AG04450 (cell line): Measurements from ENCODE around the gene NNAT. TPM values are rescaled to one million over a fixed set of nuclear protein-coding genes. Genes with fewer than 3 reads are reported as not detected.

Experiments used
- CTCF ChIA-PET: fragments of 300-600, 350-600 bp; formaldehyde crosslinking; extraction: SDS; loops from one replicate; lab custom pipeline; 2022; ENCODE audit warnings: antibody characterized with exemption, inconsistent platforms; lab: Charles Lee
- POLR2A ChIA-PET: fragments of 350-600 bp; formaldehyde crosslinking; extraction: SDS; loops from one replicate; lab custom pipeline; 2021; ENCODE audit warnings: antibody characterized with exemption, inconsistent platforms; lab: Yijun Ruan, JAX
- DNase-seq: peaks from one replicate; pipeline ENCODE4 v3.0.0-alpha.2; 2011; ENCODE audit warnings: low read depth, low spot score
- H3K27ac ChIP-seq: one replicate; pipeline ENCODE4 v1.5.1; 2012; ENCODE audit warnings: low read depth, low read length, control low read depth
- H3K27me3 ChIP-seq: one replicate; pipeline ENCODE4 v1.6.0; 2012; ENCODE audit warnings: low read length; ENCODE audit not compliant: control insufficient read depth, insufficient read depth
- H3K4me3 ChIP-seq: 2 replicates; pipeline ENCODE4 v1.5.1; 2011; ENCODE audit warnings: mild to moderate bottlenecking, low read depth, low read length, control low read depth
- H3K9me3 ChIP-seq: 2 replicates; pipeline ENCODE4 v1.5.1; 2012; ENCODE audit warnings: low read length; ENCODE audit not compliant: control insufficient read depth, insufficient read depth
- CTCF ChIP-seq: IDR thresholded peaks from 2 replicates; pipeline ENCODE4 v1.5.1; 2011; ENCODE audit warnings: low read depth, low read length, control low read depth, inconsistent platforms
- polyA plus RNA-seq: library from polyadenylated mRNA; depleted of rRNA; stranded (reverse); fragments of >200 nt; gene quantifications from 2 replicates; pipeline ENCODE4 v1.2.3, GENCODE V29; 2011

The NNAT gene
- polyA plus RNA-seq, 1 experiment = 54.0 TPM

DNA sequence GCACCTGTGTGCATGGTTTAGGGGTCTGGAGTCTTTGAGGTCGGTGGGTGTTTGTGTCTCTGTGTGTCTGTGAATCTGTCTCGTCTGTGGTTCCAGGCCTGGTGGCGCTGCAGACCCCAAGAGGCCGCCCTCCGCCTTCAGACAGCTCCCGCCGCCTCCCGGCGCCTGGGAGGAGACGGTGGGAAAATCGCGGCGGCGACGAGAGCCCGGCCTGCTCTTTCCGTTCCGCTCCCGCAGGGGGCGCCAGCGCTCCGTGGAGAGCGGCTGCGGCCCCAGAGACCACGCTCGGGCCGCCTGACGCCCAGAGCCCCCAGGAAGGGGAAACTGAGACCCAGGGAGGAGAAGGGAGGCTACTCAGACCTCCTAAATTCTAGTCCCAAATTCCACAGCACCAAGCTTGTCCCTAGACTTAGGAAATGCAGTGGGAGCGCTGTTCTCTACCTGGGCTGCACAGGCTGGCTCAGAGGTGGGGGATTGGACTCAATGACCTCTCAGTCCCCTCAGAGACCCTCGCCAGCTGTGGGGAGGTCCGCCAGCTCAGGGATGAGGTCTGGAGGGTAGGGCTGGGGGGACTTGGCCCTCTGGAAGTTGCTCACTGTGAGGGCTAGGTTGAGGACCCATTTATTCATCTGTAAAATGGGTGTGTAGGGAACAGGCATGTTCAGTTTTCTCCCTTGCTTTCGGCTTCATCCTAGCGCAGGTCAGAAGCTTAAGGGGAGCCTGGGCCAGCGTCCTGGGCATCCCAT, 43.5 kb downstream of the NNAT start:
- H3K27ac ChIP-seq = no peak overlapping the region
- POLR2A ChIA-PET = no interaction called here
- H3K27me3 ChIP-seq = peaks cover 53% of the 10 kb centered on the region
- TF ChIP-seq CTCF = peak; percentile 90
- H3K9me3 ChIP-seq = no peaks in the 10 kb centered on the region
- DNase-seq = no peak
- H3K4me3 ChIP-seq = no peak overlapping the region
- CTCF ChIA-PET = interaction anchor here (0.5 to 2.9 kb wide), 46 partner anchors 8 to 848 kb away, joined by 3 to 46 read pairs (median 4); partner anchors contain the start of gene CTNNBL1

DNA sequence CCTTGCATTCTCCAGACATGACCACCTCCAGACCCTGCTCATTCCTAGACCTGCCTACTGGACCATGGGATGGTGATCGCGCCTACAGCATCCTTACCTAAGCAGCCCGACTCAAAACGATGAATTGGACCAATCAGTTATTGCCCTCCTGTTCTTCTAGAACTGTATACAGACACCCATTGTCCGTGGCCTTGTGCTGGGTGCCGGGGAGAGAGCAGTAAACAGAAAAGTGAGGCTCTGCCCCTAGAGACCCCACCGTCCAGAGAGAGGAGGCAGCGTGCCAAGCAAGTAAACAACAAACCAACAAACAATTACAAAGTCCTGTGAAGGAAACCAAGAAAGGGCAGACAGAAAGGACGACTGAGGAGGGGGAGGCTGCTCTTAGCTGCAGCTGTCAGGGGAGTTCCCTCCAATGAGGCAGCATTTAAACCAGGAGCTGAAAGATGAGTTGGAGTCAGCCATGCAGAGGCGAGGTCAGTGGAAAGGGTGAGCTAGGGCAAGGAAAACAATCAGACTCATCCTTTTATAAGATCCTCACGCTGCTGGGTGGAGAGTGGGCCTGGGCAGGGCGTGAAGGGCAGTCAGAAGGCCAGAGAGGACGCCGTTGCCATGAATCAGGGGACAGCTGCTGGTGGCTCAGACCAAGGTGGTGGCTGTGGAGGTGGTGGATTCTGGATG, 44.2 kb downstream of the NNAT start:
- Histone ChIP-seq H3K9me3 (no peaks in the 10 kb centered on the region), H3K27me3 (peaks cover 51% of the 10 kb centered on the region), H3K27ac (no peak overlapping the region), H3K4me3 (no peak overlapping the region)
- POLR2A ChIA-PET = no interaction called here
- no peak for TF ChIP-seq CTCF
- no peak for DNase-seq
- CTCF ChIA-PET = interaction anchor here (0.5 to 2.9 kb wide), 29 partner anchors 10 to 843 kb away, joined by 3 to 46 read pairs (median 5); partner anchors contain the start of gene CTNNBL1

GRCh38 chr20:37566590-37567330, 45.7 kb downstream of the NNAT start:
- no peaks in the 10 kb centered on the region for H3K9me3 ChIP-seq
- CTCF ChIA-PET = no interaction called here
- no peak for DNase-seq
- TF ChIP-seq CTCF = no peak
- no peak overlapping the region for H3K4me3 ChIP-seq
- POLR2A ChIA-PET = no interaction called here
- H3K27ac ChIP-seq = no peak overlapping the region
- peaks cover 52% of the 10 kb centered on the region for H3K27me3 ChIP-seq

- POLR2A ChIA-PET = no interaction called here
- Histone ChIP-seq H3K4me3 (no peak overlapping the region), H3K27me3 (peaks cover 51% of the 10 kb centered on the region), H3K9me3 (no peaks in the 10 kb centered on the region), H3K27ac (no peak overlapping the region)
- DNase-seq = no peak
- CTCF ChIA-PET = no interaction called here
- TF ChIP-seq CTCF = no peak
Observed at GRCh38 chr20:37567331-37567665, 46.2 kb downstream of the NNAT start.
